K562 (cell line): Measurements from ENCODE around the gene IFT172. TPM values are rescaled to one million over a fixed set of nuclear protein-coding genes. Genes with fewer than 3 reads are reported as not detected.

ENCODE experiments used
- BACH1 ChIP-seq: fragments of 200-800 bp; sonication (Bioruptor generic); IDR thresholded peaks from 2 replicates; pipeline ENCODE4 v1.6.1; 2016; ENCODE audit warnings: missing genetic modification characterization, missing compliant biosample characterization
- CTCF ChIP-seq, 3 experiments: IDR thresholded peaks in 2 of 3; conservative IDR thresholded peaks in 1 of 3; 2 replicates each; pipeline ENCODE4 v1.5.1; 2011 to 2012; ENCODE audit warnings: low read length in 3 of 3, mild to moderate bottlenecking in 3 of 3, control low read depth in 2 of 3, improper control_type of control experiment in 1 of 3, inconsistent platforms in 1 of 3, low read depth in 1 of 3, mixed read lengths in 1 of 3, moderate library complexity in 1 of 3; ENCODE audit not compliant: insufficient read depth in 2 of 3
- CTCFL ChIP-seq: IDR thresholded peaks from 2 replicates; pipeline ENCODE4 v1.6.1; 2011; ENCODE audit warnings: borderline replicate concordance, low read depth, mild to moderate bottlenecking, moderate library complexity, low read length; ENCODE audit not compliant: insufficient read depth, poor library complexity, severe bottlenecking
- E2F6 ChIP-seq, 2 experiments: IDR thresholded peaks; 2 replicates each; pipeline ENCODE4 v1.6.1; 2011; ENCODE audit warnings: borderline replicate concordance in 1 of 2, control low read depth in 1 of 2, low read depth in 1 of 2, low read length in 1 of 2, mild to moderate bottlenecking in 1 of 2, mixed read lengths in 1 of 2, moderate library complexity in 1 of 2; ENCODE audit not compliant: insufficient read depth in 1 of 2, insufficient read length in 1 of 2, poor library complexity in 1 of 2, severe bottlenecking in 1 of 2; ENCODE audit errors: extremely low read depth in 1 of 2
- ETV6 ChIP-seq, 3 experiments: fragments of 150-350 bp in 1 of 3; sonication (generic) in 1 of 3; formaldehyde crosslinking in 1 of 3; IDR thresholded peaks; 2 replicates each; pipeline versions ENCODE4 v1.6.1 to v1.8.0; 2014 to 2022; ENCODE audit warnings: borderline replicate concordance in 2 of 3, low read depth in 2 of 3, antibody characterized with exemption in 1 of 3, low read length in 1 of 3, mild to moderate bottlenecking in 1 of 3, missing genetic modification reagents in 1 of 3
- EWSR1 ChIP-seq: fragments of 450-650 bp; IDR thresholded peaks from 2 replicates; pipeline ENCODE4 v1.6.1; 2018; ENCODE audit warnings: borderline replicate concordance, mild to moderate bottlenecking, low read depth, moderate library complexity; ENCODE audit not compliant: partially characterized antibody
- HDAC1 ChIP-seq, 2 experiments: fragments of 450-650 bp; IDR thresholded peaks; 2 replicates each; pipeline ENCODE4 v1.6.1; 2016 to 2017; ENCODE audit warnings: inconsistent platforms in 1 of 2, mild to moderate bottlenecking in 1 of 2, moderate library complexity in 1 of 2
- HMGXB4 ChIP-seq: sonication (generic); formaldehyde crosslinking; IDR thresholded peaks from 2 replicates; pipeline ENCODE4 v1.8.1; 2023; ENCODE audit warnings: mild to moderate bottlenecking, missing genetic modification reagents
- HNRNPH1 ChIP-seq: fragments of 200-400 bp; formaldehyde crosslinking; optimal IDR thresholded peaks from 2 replicates; pipeline ENCODE3; 2017; ENCODE audit warnings: low read depth, mild to moderate bottlenecking, low read length, moderate library complexity
- ILF3 ChIP-seq: fragments of 450-650 bp; IDR thresholded peaks from 2 replicates; pipeline ENCODE4 v1.6.1; 2018; ENCODE audit warnings: antibody characterized with exemption, mild to moderate bottlenecking, moderate library complexity, borderline replicate concordance
- MYBL2 ChIP-seq, 2 experiments: fragments of 450-650 bp in 1 of 2; sonication (generic) in 1 of 2; formaldehyde crosslinking in 1 of 2; IDR thresholded peaks; 2 replicates each; pipeline versions ENCODE4 v1.6.1 to v1.8.1; 2017 to 2022; ENCODE audit warnings: borderline replicate concordance in 1 of 2, inconsistent platforms in 1 of 2, low read depth in 1 of 2, mild to moderate bottlenecking in 1 of 2, missing genetic modification reagents in 1 of 2, moderate library complexity in 1 of 2
- POLR2B ChIP-seq: fragments of 450-650 bp; IDR thresholded peaks from 2 replicates; pipeline ENCODE4 v1.6.1; 2018; ENCODE audit warnings: low read depth; ENCODE audit not compliant: partially characterized antibody
- RBM15 ChIP-seq: fragments of 200-400 bp; formaldehyde crosslinking; IDR thresholded peaks from 2 replicates; pipeline ENCODE4 v1.6.1; 2018; ENCODE audit warnings: mild to moderate bottlenecking, low read length, moderate library complexity; ENCODE audit not compliant: insufficient read depth
- TBL1XR1 ChIP-seq, 2 experiments: IDR thresholded peaks; 2 replicates each; pipeline ENCODE4 v1.6.1; 2012; ENCODE audit warnings: improper control_type of control experiment in 2 of 2, low read length in 2 of 2, mild to moderate bottlenecking in 1 of 2
- TCFL5 ChIP-seq: fragments of 250-450 bp; sonication (Bioruptor Pico); conservative IDR thresholded peaks from 2 replicates; pipeline ENCODE4 v1.6.1; 2021; ENCODE audit warnings: mild to moderate bottlenecking, moderate library complexity, matching md5 sums
- TFAM ChIP-seq: fragments of 250-450 bp; sonication (Bioruptor Pico); conservative IDR thresholded peaks from 2 replicates; pipeline ENCODE4 v1.5.0; 2021; ENCODE audit warnings: mild to moderate bottlenecking, moderate library complexity
- polyA plus RNA-seq, 8 experiments: library from polyadenylated mRNA; depleted of rRNA in 4 of 8; stranded (reverse) in 5 of 8; unstranded in 3 of 8; fragments of >200 nt; fragmentation: Nextera tagmentation in 2 of 8; fragmentation: Illumina TruSeq in 1 of 8; extraction: Ambion mirVana in 2 of 8; extraction: Trizol in 1 of 8; gene quantifications; 2 replicates each; pipeline versions ENCODE4 v1.2.1 to v1.2.3, GENCODE V29; 2011 to 2014; ENCODE audit warnings: inconsistent platforms in 1 of 8, missing spikeins in 1 of 8
- total RNA-seq, 7 experiments: library from RNA; depleted of rRNA in 6 of 7; stranded (reverse); fragments of >200 nt in 6 of 7; fragmentation: Illumina TruSeq in 2 of 7; extraction: Trizol in 2 of 7; gene quantifications; 2 replicates each; pipeline versions ENCODE4 v1.2.1 to v1.2.3, GENCODE V29; 2011 to 2021; ENCODE audit warnings: low replicate concordance in 1 of 7

Gene IFT172
- total and polyA plus RNA-seq, 9 of the 15 experiments (the other 6 are each of a cell fraction or from before 2014, with no cell fraction given), result 5.6 to 19.1 (median 13.5) TPM

GRCh38 chr2:27489498-27490397 is at the start of gene IFT172 (continued):
- TF ChIP-seq HDAC1 (IDR thresholded peaks at IDR 0.05) (peak in 1 of 2 experiments; percentile 99; a peak in 3 of 4 replicates), RBM15 (no peak), E2F6 (IDR thresholded peaks at IDR 0.05; ENCODE audit: borderline replicate concordance in 1 of 2, extremely low read depth in 1 of 2, insufficient read depth in 1 of 2, insufficient read length in 1 of 2, low read depth in 1 of 2, low read length in 1 of 2, poor library complexity in 1 of 2, severe bottlenecking in 1 of 2) (peak; percentile 34 to 73), BACH1 (0 out of 2 replicates have a peak, but pooled peaks have one; percentile 10), HMGXB4 (CRISPR knock-in tag) (no peak), HNRNPH1 (no peak), ETV6 (IDR thresholded peaks at IDR 0.05; ENCODE audit: borderline replicate concordance in 1 of 2, low read depth in 2 of 2, low read length in 1 of 2) (no peak), ETV6 (CRISPR knock-in tag; IDR thresholded peaks at IDR 0.05; ENCODE audit: borderline replicate concordance) (no peak), CTCFL (no peak), POLR2B (peak; percentile 85), TBL1XR1 (IDR thresholded peaks at IDR 0.05; ENCODE audit: low read length in 2 of 2) (peak in 1 of 2 experiments; percentile 87; a peak in 2 of 4 replicates), EWSR1 (no peak), TFAM (CRISPR knock-in tag) (no peak), MYBL2 (IDR thresholded peaks at IDR 0.05; ENCODE audit: low read depth) (no peak), MYBL2 (CRISPR knock-in tag; IDR thresholded peaks at IDR 0.05; ENCODE audit: borderline replicate concordance) (no peak), CTCF (IDR thresholded peaks at IDR 0.05 in 2 of 3, conservative IDR thresholded peaks at IDR 0.05 in 1 of 3; ENCODE audit: insufficient read depth in 2 of 3, low read depth in 1 of 3, low read length in 3 of 3) (peak in 1 of 3 experiments; percentile 9; a peak in 1 of 6 replicates), ILF3 (no peak), TCFL5 (CRISPR knock-in tag) (peak; percentile 12; the same call in 1 of the 2 replicates)
